H1 (cell line): ENCODE measurements around the gene DOCK10. TPM values are rescaled to one million over a fixed set of nuclear protein-coding genes. Genes with fewer than 3 reads are reported as not detected.

Source experiments
- ATF3 ChIP-seq: IDR thresholded peaks from 2 replicates; pipeline ENCODE4 v1.6.1; 2011; ENCODE audit warnings: low read depth, mild to moderate bottlenecking, low read length; ENCODE audit not compliant: insufficient read depth
- POLR2AphosphoS5 ChIP-seq: IDR thresholded peaks from 2 replicates; pipeline ENCODE4 v1.6.1; 2011; ENCODE audit warnings: low read depth, low read length
- polyA plus RNA-seq, 7 experiments: library from polyadenylated mRNA; depleted of rRNA in 3 of 7; stranded (reverse) in 5 of 7; unstranded in 2 of 7; fragments of >200 nt in 5 of 7; fragments of 200-250 nt in 2 of 7; gene quantifications; 1 replicate in 5 of 7; 2 replicates in 1 of 7; 4 replicates in 1 of 7; pipeline versions ENCODE4 v1.2.1 to v1.2.3, GENCODE V29; 2011 to 2013; ENCODE audit warnings: missing spikeins in 2 of 7, mixed read lengths in 2 of 7
- total RNA-seq: library from RNA; stranded (reverse); fragmentation: NEBNext Ultra II Directional; extraction: Animal tissue kit (Norgen Biotek cat#: 25700); gene quantifications from 2 replicates; pipeline ENCODE4 v1.2.1, GENCODE V29; 2021

The DOCK10 gene
- total and polyA plus RNA-seq, 2 of the 8 experiments (the other 6 are each of a cell fraction or from before 2014, with no cell fraction given): 0.33 to 1.6 TPM

GRCh38 chr2:224982226-224982625 is 60.0 kb downstream of the DOCK10 start (continued):
- no peak for TF ChIP-seq ATF3
- no peak for TF ChIP-seq POLR2AphosphoS5
- TF ChIP-seq, all 59 proteins: peak for 0
